Mononuclear cell (primary cell): ENCODE measurements around the gene TSHB. TPM values are rescaled to one million over a fixed set of nuclear protein-coding genes. Genes with fewer than 3 reads are reported as not detected.

Source experiments
- H3K27me3 ChIP-seq: 2 replicates; pipeline ENCODE4 v1.6.0; 2011; ENCODE audit warnings: low read length, control low read depth; ENCODE audit not compliant: insufficient read depth
- H3K4me1 ChIP-seq: 2 replicates; pipeline ENCODE4 v1.5.1; 2011; ENCODE audit warnings: mild to moderate bottlenecking, low read length, control low read depth; ENCODE audit not compliant: insufficient read depth
- H3K4me3 ChIP-seq: 2 replicates; pipeline ENCODE4 v1.5.1; 2011; ENCODE audit warnings: mild to moderate bottlenecking, low read length, moderate library complexity
- H3K9me3 ChIP-seq: 2 replicates; pipeline ENCODE4 v1.5.1; 2011; ENCODE audit warnings: low read depth, mild to moderate bottlenecking, control low read depth, low read length
- total RNA-seq: library from RNA; depleted of rRNA; stranded (reverse); fragments of >200 nt; gene quantifications from one replicate; pipeline ENCODE4 v1.2.3, GENCODE V29; 2012

The TSHB gene
- total RNA-seq, 1 donor: not detected

- no peaks in the 10 kb centered on the region for H3K4me1 ChIP-seq
- H3K9me3 ChIP-seq: no peaks in the 10 kb centered on the region
- H3K4me3 ChIP-seq: no peak overlapping the region
- H3K27me3 ChIP-seq: no peaks in the 10 kb centered on the region
These were observed 10.9 kb downstream of the TSHB start for GRCh38 chr1:115040501-115040900.

GRCh38 chr1:115041654-115042053 lies 12.0 kb downstream of the TSHB start:
- Histone ChIP-seq H3K4me3 (no peak overlapping the region), H3K4me1 (no peaks in the 10 kb centered on the region), H3K9me3 (no peaks in the 10 kb centered on the region), H3K27me3 (no peaks in the 10 kb centered on the region)

GRCh38 chr1:115046751-115047150 lies 17.1 kb downstream of the TSHB start:
- Histone ChIP-seq H3K9me3 (no peaks in the 10 kb centered on the region), H3K4me3 (no peak overlapping the region), H3K4me1 (peaks cover 3% of the 10 kb centered on the region), H3K27me3 (no peaks in the 10 kb centered on the region)

- H3K4me1 ChIP-seq: peaks cover 11% of the 10 kb centered on the region
- no peak overlapping the region for H3K4me3 ChIP-seq
- no peaks in the 10 kb centered on the region for H3K9me3 ChIP-seq
- no peaks in the 10 kb centered on the region for H3K27me3 ChIP-seq
These were observed 22.2 kb downstream of the TSHB start for GRCh38 chr1:115051850-115052249.

GRCh38 chr1:115052454-115053083 lies 22.9 kb downstream of the TSHB start:
- Histone ChIP-seq H3K4me3 (no peak overlapping the region), H3K27me3 (no peaks in the 10 kb centered on the region), H3K4me1 (peaks cover 11% of the 10 kb centered on the region), H3K9me3 (no peaks in the 10 kb centered on the region)

GRCh38 chr1:115056395-115056798 lies 26.8 kb downstream of the TSHB start:
- Histone ChIP-seq H3K9me3 (no peaks in the 10 kb centered on the region), H3K4me3 (no peak overlapping the region), H3K4me1 (peaks cover 11% of the 10 kb centered on the region), H3K27me3 (no peaks in the 10 kb centered on the region)

GRCh38 chr1:115057661-115058254 lies 28.1 kb downstream of the TSHB start:
- H3K4me3 ChIP-seq: no peak overlapping the region
- peaks cover 13% of the 10 kb centered on the region for H3K4me1 ChIP-seq
- no peaks in the 10 kb centered on the region for H3K9me3 ChIP-seq
- H3K27me3 ChIP-seq: no peaks in the 10 kb centered on the region

- H3K27me3 ChIP-seq: no peaks in the 10 kb centered on the region
- no peaks in the 10 kb centered on the region for H3K9me3 ChIP-seq
- no peak overlapping the region for H3K4me3 ChIP-seq
- H3K4me1 ChIP-seq: peaks cover 22% of the 10 kb centered on the region
These were observed 29.7 kb downstream of the TSHB start for GRCh38 chr1:115059316-115059715.

GRCh38 chr1:115060501-115060900 lies 30.9 kb downstream of the TSHB start:
- Histone ChIP-seq H3K4me3 (no peak overlapping the region), H3K4me1 (peaks cover 23% of the 10 kb centered on the region), H3K27me3 (no peaks in the 10 kb centered on the region), H3K9me3 (no peaks in the 10 kb centered on the region)

GRCh38 chr1:115062542-115063004 lies 32.9 kb downstream of the TSHB start:
- H3K4me3 ChIP-seq: no peak overlapping the region
- H3K9me3 ChIP-seq: no peaks in the 10 kb centered on the region
- H3K27me3 ChIP-seq: no peaks in the 10 kb centered on the region
- H3K4me1 ChIP-seq: peaks cover 23% of the 10 kb centered on the region

GRCh38 chr1:115063228-115063901 lies 33.7 kb downstream of the TSHB start:
- H3K27me3 ChIP-seq: no peaks in the 10 kb centered on the region
- peaks cover 23% of the 10 kb centered on the region for H3K4me1 ChIP-seq
- no peaks in the 10 kb centered on the region for H3K9me3 ChIP-seq
- H3K4me3 ChIP-seq: no peak overlapping the region

GRCh38 chr1:115064461-115064860 lies 34.8 kb downstream of the TSHB start:
- Histone ChIP-seq H3K4me1 (peaks cover 23% of the 10 kb centered on the region), H3K27me3 (no peaks in the 10 kb centered on the region), H3K9me3 (no peaks in the 10 kb centered on the region), H3K4me3 (no peak overlapping the region)

- Histone ChIP-seq H3K27me3 (no peaks in the 10 kb centered on the region), H3K4me3 (no peak overlapping the region), H3K9me3 (no peaks in the 10 kb centered on the region), H3K4me1 (peaks cover 23% of the 10 kb centered on the region)
These were observed 35.4 kb downstream of the TSHB start for GRCh38 chr1:115065021-115065420.

- no peaks in the 10 kb centered on the region for H3K27me3 ChIP-seq
- H3K4me3 ChIP-seq: no peak overlapping the region
- peaks cover 14% of the 10 kb centered on the region for H3K4me1 ChIP-seq
- H3K9me3 ChIP-seq: no peaks in the 10 kb centered on the region
These were observed 37.7 kb downstream of the TSHB start for GRCh38 chr1:115067161-115067859.
